CD4-positive, alpha-beta T cell (primary cell): ENCODE results near the gene SNX8. TPM values are rescaled to one million over a fixed set of nuclear protein-coding genes. Genes with fewer than 3 reads are reported as not detected.
A peak's percentile ranks its signal among the peaks of the same experiment; 100 is the strongest.

Experiments used
- ATAC-seq: fragments of 200-7000 bp; cut with Tn5 transposase; one replicate; pipeline ENCODE4 v1.10.0; 2022; ENCODE audit warnings: mild to moderate bottlenecking; ENCODE audit not compliant: poor library complexity
- CTCF ChIA-PET: fragments of 350-600 bp; sonication (Branson Sonifier 250); formaldehyde crosslinking; loops from one replicate; lab custom pipeline; 2021; ENCODE audit warnings: antibody characterized with exemption, inconsistent platforms; lab: Charles Lee
- POLR2A ChIA-PET: fragments of 350-600 bp; sonication (Branson Sonifier 250); formaldehyde crosslinking; loops from one replicate; lab custom pipeline; 2021; ENCODE audit warnings: antibody characterized with exemption, inconsistent platforms; lab: Charles Lee
- DNase-seq, 14 experiments: peaks; one replicate each; pipeline ENCODE4 v3.0.0-alpha.2; 2013 to 2020; ENCODE audit warnings: mixed read lengths in 2 of 14
- H3K27ac ChIP-seq, 2 donors: one replicate each; pipeline versions ENCODE4 v1.5.1 to v1.7.0; 2013; ENCODE audit warnings: low read length in 2 of 2, low read depth in 1 of 2, mild to moderate bottlenecking in 1 of 2
- H3K27me3 ChIP-seq, 2 experiments: 1 replicate in 1 of 2; 2 replicates in 1 of 2; pipeline versions ENCODE4 v1.6.1 to v1.7.0; 2013; ENCODE audit warnings: low read length in 2 of 2, control low read depth in 1 of 2, mild to moderate bottlenecking in 1 of 2, moderate library complexity in 1 of 2; ENCODE audit not compliant: insufficient read depth in 2 of 2, control insufficient read depth in 1 of 2
- H3K36me3 ChIP-seq: one replicate; pipeline ENCODE4 v1.6.1; 2013; ENCODE audit warnings: low read length, control low read depth; ENCODE audit not compliant: insufficient read depth
- H3K4me1 ChIP-seq: one replicate; pipeline ENCODE4 v1.6.1; 2013; ENCODE audit warnings: low read length, control low read depth; ENCODE audit not compliant: insufficient read depth
- H3K4me3 ChIP-seq: one replicate; pipeline ENCODE4 v1.5.1; 2013; ENCODE audit warnings: mild to moderate bottlenecking, low read length, moderate library complexity
- H3K9me3 ChIP-seq, 2 experiments: 1 replicate in 1 of 2; 2 replicates in 1 of 2; pipeline versions ENCODE4 v1.6.1 to v1.7.0; 2013; ENCODE audit warnings: low read length in 2 of 2, mild to moderate bottlenecking in 2 of 2, control low read depth in 1 of 2, moderate library complexity in 1 of 2; ENCODE audit not compliant: control insufficient read depth in 1 of 2, insufficient read depth in 1 of 2
- H3K27ac Mint-ChIP-seq: one replicate; pipeline ENCODE4 v1.8.0; 2020; ENCODE audit warnings: mixed read lengths
- H3K27me3 Mint-ChIP-seq: one replicate; pipeline ENCODE4 v1.8.0; 2021; ENCODE audit warnings: mixed read lengths
- H3K36me3 Mint-ChIP-seq: one replicate; pipeline ENCODE4 v1.8.0; 2021; ENCODE audit warnings: low read depth, mixed read lengths
- H3K4me1 Mint-ChIP-seq: one replicate; pipeline ENCODE4 v1.8.0; 2021; ENCODE audit warnings: low read depth, mixed read lengths
- H3K4me3 Mint-ChIP-seq: one replicate; pipeline ENCODE4 v1.8.0; 2020; ENCODE audit warnings: mild to moderate bottlenecking, mixed read lengths
- H3K9me3 Mint-ChIP-seq: one replicate; pipeline ENCODE4 v1.8.0; 2020; ENCODE audit warnings: mixed read lengths
- intact Hi-C, 2 experiments: fragments of 100-400 bp; cut with DNase I in 1 of 2; cut with micrococcal nuclease in 1 of 2; formaldehyde crosslinking; loops; one replicate each; pipeline versions ENCODE4 v1.15.1 to v1.9.0; 2023 to 2025; cut with DNase I, micrococcal nuclease
- total RNA-seq, 174 experiments: library from RNA in 2 of 174; stranded (reverse) in 2 of 174; gene quantifications; one replicate each; pipeline ENCODE4 v1.2.3 and lab custom pipeline; 2021 to 2026
- TF ChIP-seq, protein P1 (sequence below): fragments of 200-600 bp; IDR thresholded peaks from one replicate; pipeline ENCODE4 v1.8.0; 2022; ENCODE audit warnings: antibody characterized with exemption, mild to moderate bottlenecking

The SNX8 gene
- total RNA-seq, 2 experiments from 2014 or later: 4.2 to 4.5 TPM

DNA sequence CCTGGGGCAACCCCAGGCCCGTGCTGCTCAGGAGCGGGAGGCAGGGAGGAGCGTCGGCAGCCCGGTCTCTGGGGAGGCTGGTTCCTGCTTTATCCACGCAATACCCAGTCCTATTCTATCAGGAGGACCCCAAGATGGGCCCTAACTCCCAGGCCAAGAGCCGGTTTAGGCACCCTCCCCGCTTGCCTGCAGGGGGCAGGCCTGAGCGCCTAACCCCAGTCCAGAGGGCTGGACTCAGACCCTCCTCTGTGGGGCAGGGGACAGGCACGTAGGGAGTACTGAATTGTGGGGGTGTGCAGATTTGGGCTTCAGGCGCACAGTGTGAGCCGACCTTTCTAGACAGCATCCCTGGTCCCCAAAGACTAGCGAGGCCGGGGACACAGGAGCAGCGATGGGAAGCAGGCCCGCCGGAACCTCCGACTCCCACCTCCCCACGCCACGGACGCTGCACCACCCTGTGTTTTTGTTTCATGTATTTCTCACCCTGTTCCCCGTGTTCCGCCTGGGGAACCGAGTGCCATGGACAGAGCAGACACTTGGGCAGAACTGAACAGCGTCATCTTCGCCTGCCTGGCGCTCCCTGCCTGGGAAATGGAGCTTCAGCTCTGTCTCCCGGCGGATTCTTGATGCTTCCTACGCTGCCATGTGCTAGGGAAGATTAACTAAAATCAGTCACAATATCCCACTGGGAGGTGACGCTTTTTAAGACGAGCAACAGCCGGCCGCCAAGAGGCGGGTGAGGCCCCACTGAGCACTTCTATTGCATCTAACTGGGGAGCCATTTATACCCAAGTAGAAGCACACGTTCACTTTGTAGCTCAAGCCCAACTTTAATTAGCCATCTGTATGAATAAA lies 66.9 kb downstream of the SNX8 start:
- H3K27me3 Mint-ChIP-seq: no peaks in the 10 kb centered on the region
- Histone ChIP-seq H3K27me3 (no peaks in the 10 kb centered on the region), H3K4me3 (no peak overlapping the region), H3K9me3 (peaks cover 0 to 4% of the 10 kb centered on the region in 2 experiments), H3K27ac (no peak overlapping the region), H3K4me1 (peaks cover 25% of the 10 kb centered on the region), H3K36me3 (no peaks in the 10 kb centered on the region)
- ATAC-seq: no peak
- no peaks in the 10 kb centered on the region for H3K9me3 Mint-ChIP-seq
- CTCF ChIA-PET: no interaction called here
- no peak overlapping the region for H3K27ac Mint-ChIP-seq
- TF ChIP-seq, protein P1, sequence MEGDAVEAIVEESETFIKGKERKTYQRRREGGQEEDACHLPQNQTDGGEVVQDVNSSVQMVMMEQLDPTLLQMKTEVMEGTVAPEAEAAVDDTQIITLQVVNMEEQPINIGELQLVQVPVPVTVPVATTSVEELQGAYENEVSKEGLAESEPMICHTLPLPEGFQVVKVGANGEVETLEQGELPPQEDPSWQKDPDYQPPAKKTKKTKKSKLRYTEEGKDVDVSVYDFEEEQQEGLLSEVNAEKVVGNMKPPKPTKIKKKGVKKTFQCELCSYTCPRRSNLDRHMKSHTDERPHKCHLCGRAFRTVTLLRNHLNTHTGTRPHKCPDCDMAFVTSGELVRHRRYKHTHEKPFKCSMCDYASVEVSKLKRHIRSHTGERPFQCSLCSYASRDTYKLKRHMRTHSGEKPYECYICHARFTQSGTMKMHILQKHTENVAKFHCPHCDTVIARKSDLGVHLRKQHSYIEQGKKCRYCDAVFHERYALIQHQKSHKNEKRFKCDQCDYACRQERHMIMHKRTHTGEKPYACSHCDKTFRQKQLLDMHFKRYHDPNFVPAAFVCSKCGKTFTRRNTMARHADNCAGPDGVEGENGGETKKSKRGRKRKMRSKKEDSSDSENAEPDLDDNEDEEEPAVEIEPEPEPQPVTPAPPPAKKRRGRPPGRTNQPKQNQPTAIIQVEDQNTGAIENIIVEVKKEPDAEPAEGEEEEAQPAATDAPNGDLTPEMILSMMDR: peak; percentile 29
- no peak overlapping the region for H3K4me3 Mint-ChIP-seq
- intact Hi-C loops: loop anchor here in 1 of 2 experiments (10.0 kb wide), 1 partner anchor 743 kb away; the partner anchor contains the start of gene INTS1
- DNase-seq: peak in 4 of 14 experiments; percentile 9 to 43 (median 33)
- POLR2A ChIA-PET: no interaction called here
- peaks cover 12% of the 10 kb centered on the region for H3K36me3 Mint-ChIP-seq
- H3K4me1 Mint-ChIP-seq: peaks cover 13% of the 10 kb centered on the region

DNA sequence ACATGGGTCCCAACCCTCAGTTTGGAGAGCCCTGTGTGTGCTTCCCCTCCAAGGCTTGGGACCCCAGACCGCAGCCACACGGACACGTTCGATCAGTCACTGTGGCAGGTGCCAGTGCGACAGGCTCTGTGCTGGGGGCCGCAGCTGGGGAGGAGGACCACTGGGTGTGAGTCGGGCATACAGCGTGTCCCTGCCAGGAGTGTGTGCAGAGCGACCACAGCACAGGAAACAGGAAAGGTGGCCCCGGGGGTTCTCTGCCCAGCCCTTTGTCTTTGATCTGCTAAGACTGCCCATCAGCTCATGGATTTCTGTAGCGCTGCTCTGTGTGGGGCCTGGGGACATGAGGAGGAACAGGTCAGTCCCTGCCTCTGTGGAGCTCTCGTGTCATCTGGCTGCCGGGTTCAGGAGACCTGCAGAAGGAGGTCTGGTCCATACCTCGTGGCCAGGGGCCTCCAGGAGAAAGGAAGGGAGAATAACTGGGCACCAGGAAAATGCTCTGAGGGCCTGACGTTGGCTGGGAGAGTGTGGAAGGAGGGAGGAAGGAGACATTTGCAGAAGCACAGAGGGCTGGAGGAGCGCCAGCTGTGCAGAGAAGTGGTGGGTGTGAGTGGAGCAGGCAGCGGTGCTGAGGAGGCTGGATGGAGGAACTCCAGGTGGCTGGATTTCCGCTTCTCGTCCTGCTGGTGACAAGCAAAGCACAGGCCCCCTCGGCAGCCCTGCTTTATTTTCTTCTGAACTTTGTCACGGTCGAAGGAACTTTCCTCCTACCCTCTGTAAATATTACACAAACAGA lies 68.2 kb downstream of the SNX8 start:
- Histone ChIP-seq H3K4me1 (peaks cover 28% of the 10 kb centered on the region), H3K36me3 (no peaks in the 10 kb centered on the region), H3K9me3 (peaks cover 0 to 4% of the 10 kb centered on the region in 2 experiments), H3K27me3 (no peaks in the 10 kb centered on the region), H3K27ac (no peak overlapping the region), H3K4me3 (no peak overlapping the region)
- Mint-ChIP-seq H3K36me3 (peaks cover 16% of the 10 kb centered on the region), H3K4me3 (peak overlapping the region; percentile 51), H3K27me3 (no peaks in the 10 kb centered on the region), H3K4me1 (peaks cover 15% of the 10 kb centered on the region), H3K9me3 (no peaks in the 10 kb centered on the region), H3K27ac (no peak overlapping the region)
- DNase-seq (no peak), ATAC-seq (no peak)
- ChIA-PET CTCF (interaction anchor here (1.3 kb wide), 1 partner anchor 102 kb away, joined by 3 read pairs; no protein-coding TSS in a partner anchor), POLR2A (no interaction called here)
- TF ChIP-seq, protein P1: no peak
- intact Hi-C loops: loop anchor here in 1 of 2 experiments (10.0 kb wide), 1 partner anchor 741 kb away; the partner anchor contains the start of gene INTS1

DNA sequence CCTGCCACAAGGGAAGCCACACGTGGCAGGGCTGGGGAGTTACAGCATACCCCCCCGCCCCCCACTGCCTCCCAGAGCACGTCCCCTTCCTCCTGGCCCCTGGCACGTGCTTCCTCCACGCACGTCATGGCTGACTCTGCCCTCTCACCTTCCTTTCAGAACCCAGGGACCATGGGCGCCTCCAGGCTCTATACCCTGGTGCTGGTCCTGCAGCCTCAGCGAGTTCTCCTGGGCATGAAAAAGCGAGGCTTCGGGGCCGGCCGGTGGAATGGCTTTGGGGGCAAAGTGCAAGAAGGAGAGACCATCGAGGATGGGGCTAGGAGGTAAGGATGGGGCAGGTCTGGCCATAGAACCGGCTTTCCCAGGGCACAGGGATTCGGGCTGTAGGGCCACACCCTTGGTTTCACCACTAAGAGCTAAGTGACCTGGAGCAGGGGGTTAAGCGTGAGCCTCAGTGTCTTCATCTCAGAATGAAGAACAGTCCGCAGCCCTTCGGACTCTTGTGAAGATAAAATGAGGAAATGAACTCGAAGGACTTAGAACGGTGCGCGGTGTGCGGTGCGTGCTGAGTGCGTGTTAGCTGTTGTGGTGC lies 69.7 kb downstream of the SNX8 start:
- H3K27ac Mint-ChIP-seq: no peak overlapping the region
- intact Hi-C loops: loop anchor here in 1 of 2 experiments (5.0 to 10.0 kb wide), 2 partner anchors 158 to 740 kb away; partner anchors contain the start of genes CHST12 and INTS1

More for the DNA sequence above, 69.7 kb downstream of the SNX8 start:
- TF ChIP-seq, protein P1: no peak
- no peaks in the 10 kb centered on the region for H3K27me3 Mint-ChIP-seq
- Histone ChIP-seq H3K9me3 (no peaks in the 10 kb centered on the region), H3K36me3 (peaks cover under 1% of the 10 kb centered on the region), H3K27ac (no peak overlapping the region), H3K27me3 (no peaks in the 10 kb centered on the region), H3K4me1 (peaks cover 36% of the 10 kb centered on the region), H3K4me3 (no peak overlapping the region)
- POLR2A ChIA-PET: no interaction called here
- no peaks in the 10 kb centered on the region for H3K9me3 Mint-ChIP-seq
- ATAC-seq (no peak), DNase-seq (no peak)
- H3K36me3 Mint-ChIP-seq: peaks cover 24% of the 10 kb centered on the region
- H3K4me1 Mint-ChIP-seq: peaks cover 24% of the 10 kb centered on the region
- CTCF ChIA-PET: no interaction called here
- H3K4me3 Mint-ChIP-seq: no peak overlapping the region
